ENCODE data around the gene SYT13. TPM values are rescaled to one million over a fixed set of nuclear protein-coding genes. Genes with fewer than 3 reads are reported as not detected.

SYT13 gene
- total RNA-seq, 1 donor: not detected

DNA sequence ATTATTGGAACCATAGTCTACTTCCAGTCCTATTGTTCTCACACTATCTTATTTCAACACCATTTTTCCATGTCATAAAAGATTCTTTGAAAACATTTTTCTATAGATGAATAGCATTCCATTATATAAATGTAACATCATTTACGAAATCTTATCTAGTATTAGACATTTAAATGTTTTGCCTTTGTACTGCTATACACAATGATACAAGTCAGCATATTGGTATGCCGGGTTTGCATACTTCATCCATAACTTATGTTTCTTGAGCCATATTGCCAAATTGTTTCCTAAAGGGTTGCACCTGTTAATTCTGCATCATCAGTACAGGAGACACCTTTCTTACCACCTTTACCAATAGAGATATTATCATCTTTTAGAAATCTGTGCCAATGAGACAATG lies 68.2 kb downstream of the SYT13 start:
- TF ChIP-seq, protein P1, sequence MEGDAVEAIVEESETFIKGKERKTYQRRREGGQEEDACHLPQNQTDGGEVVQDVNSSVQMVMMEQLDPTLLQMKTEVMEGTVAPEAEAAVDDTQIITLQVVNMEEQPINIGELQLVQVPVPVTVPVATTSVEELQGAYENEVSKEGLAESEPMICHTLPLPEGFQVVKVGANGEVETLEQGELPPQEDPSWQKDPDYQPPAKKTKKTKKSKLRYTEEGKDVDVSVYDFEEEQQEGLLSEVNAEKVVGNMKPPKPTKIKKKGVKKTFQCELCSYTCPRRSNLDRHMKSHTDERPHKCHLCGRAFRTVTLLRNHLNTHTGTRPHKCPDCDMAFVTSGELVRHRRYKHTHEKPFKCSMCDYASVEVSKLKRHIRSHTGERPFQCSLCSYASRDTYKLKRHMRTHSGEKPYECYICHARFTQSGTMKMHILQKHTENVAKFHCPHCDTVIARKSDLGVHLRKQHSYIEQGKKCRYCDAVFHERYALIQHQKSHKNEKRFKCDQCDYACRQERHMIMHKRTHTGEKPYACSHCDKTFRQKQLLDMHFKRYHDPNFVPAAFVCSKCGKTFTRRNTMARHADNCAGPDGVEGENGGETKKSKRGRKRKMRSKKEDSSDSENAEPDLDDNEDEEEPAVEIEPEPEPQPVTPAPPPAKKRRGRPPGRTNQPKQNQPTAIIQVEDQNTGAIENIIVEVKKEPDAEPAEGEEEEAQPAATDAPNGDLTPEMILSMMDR (IDR thresholded peaks at IDR 0.05; ENCODE audit: insufficient read depth, low read length): no peak
- no peak overlapping the region for H3K4me3 ChIP-seq (ENCODE audit: low read depth, low read length)
- peak; percentile 51 for DNase-seq (ENCODE audit: low read depth)

DNA sequence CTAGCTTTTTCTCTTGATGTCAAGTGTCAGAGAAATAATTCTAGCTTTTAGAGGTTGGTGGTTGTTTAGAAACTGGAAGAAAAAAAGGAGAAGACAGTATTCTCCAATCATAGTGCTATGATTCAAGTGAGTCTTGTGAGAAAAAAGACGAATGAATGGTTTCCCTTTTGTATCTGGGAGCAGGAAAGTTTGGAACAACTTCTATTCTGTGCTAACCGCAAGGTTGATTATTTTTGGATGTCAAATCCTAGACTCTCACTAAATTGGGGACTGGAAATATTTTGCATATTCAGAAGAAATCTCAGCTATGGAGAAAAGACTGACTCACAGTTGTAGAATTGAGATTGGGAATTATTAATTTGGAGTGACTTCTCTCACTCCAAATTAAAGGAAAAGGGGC lies 69.2 kb downstream of the SYT13 start:
- no peak overlapping the region for H3K4me3 ChIP-seq (ENCODE audit: low read depth, low read length)
- peak; percentile 46 for DNase-seq (ENCODE audit: low read depth)
- TF ChIP-seq, protein P1 (IDR thresholded peaks at IDR 0.05; ENCODE audit: insufficient read depth, low read length): no peak

DNA sequence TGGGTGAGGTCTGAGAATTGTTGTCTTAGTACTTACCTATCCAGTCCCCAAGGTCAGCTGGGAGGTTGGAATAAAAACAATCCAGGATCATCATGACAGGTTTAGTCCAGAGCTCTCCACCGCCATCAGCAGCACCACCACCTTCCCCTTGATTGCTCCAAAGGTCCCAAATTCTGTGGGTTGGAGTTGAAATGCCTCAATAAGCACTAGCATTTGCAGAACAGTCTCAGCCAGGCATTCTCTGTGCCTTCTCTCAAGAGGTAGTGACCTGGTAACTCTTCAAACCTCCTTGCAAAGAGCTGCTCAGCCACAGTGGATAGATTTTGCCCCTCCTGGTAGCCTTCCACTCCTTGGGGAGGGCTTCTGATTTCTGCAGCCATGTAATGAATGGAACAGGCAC lies 70.1 kb downstream of the SYT13 start:
- H3K4me3 ChIP-seq (ENCODE audit: low read depth, low read length): no peak overlapping the region
- TF ChIP-seq, protein P1 (IDR thresholded peaks at IDR 0.05; ENCODE audit: insufficient read depth, low read length): no peak
- no peak for DNase-seq (ENCODE audit: low read depth)

DNA sequence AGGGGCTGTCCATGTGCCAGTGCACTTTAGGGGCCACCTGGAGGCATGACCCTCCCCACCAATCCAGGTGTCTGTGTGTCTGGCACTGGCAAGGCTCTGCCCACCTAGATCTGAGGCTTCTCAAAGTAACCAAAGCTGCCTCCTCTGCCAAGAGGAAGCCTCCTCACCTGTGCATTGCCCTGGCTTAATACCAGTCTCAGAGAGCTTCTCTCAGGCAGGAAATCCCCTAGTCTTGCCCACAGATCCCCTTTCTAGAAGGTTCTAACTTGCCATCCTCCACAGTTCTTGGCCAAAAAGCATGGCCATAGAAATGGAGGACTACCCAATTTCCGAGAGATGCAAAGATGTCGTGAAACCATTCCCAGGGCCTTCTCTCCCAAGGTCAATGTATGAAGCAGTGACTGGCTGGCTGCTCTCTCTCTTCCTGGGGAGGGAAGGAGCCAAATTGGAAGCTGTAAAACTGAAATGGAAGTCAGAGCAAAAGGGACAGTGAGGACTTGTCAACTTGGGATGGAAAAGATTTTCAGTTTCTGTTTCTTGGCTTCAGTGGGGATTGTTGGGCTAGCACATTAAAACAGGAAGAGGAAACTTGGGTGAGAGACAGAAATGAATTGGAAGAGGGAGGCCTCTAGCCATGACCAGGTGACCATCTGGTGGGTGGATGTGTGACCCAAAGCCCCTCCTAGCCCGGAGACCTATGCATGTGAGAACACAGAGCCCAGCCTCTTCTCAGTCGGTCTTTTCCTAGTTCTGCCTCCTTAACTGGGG lies 70.9 kb downstream of the SYT13 start:
- no peak for DNase-seq (ENCODE audit: low read depth)
- no peak overlapping the region for H3K4me3 ChIP-seq (ENCODE audit: low read depth, low read length)
- TF ChIP-seq, protein P1 (IDR thresholded peaks at IDR 0.05; ENCODE audit: insufficient read depth, low read length): no peak

DNA sequence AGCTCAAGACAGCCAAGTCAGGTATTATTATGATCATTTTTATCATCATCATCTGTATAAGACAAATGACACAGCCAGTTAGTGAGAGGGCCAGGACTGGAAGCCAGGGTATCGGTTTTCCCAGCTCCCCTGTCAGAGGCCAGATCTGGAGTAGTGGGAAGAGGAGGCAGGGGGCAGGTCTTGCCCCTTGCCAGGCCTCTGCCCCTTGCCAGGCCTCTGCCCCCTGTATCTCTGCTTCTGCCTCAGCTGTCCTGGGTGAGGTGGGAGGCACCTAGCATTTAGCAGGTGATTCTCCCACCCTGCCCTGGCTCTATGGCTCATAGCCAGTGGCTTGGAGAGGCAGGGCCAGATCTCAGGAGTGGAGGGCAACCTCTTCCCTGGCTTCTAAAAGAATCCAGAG lies 72.4 kb downstream of the SYT13 start:
- no peak overlapping the region for H3K4me3 ChIP-seq (ENCODE audit: low read depth, low read length)
- DNase-seq (ENCODE audit: low read depth): no peak
- TF ChIP-seq, protein P1 (IDR thresholded peaks at IDR 0.05; ENCODE audit: insufficient read depth, low read length): no peak

DNA sequence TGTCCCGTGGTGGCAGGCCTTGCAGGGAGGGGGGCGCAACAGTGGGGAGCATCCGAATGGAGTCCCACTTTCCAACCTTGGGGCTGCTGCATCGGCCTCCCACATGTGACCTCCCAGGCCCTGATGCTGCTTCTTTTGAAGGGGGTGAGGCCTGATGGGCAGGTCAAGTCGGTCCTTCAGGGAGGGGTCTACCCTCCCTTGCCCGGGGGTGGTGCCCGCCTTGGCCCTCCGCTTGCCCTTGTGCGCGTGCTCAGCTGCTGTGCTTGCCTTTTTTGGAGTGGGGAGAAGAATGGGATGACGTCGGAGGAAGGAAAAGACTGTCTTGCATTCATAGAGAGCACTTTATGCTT lies 72.8 kb downstream of the SYT13 start:
- no peak overlapping the region for H3K4me3 ChIP-seq (ENCODE audit: low read depth, low read length)
- no peak for DNase-seq (ENCODE audit: low read depth)
- TF ChIP-seq, protein P1 (IDR thresholded peaks at IDR 0.05; ENCODE audit: insufficient read depth, low read length): no peak

All from fibroblast of the aortic adventitia (primary cell).